T-helper 2 cell treated with Interferon-gamma antibody and Interleukin-4, amounts not matched to agents 100 ng/mL and 5 ng/mL, for 36 hours (primary cell): ENCODE results near the gene DNAAF5. TPM values are rescaled to one million over a fixed set of nuclear protein-coding genes. Genes with fewer than 3 reads are reported as not detected.
"Not testable (repeated sequence)": the region's sequence is repeated elsewhere in the genome, so short reads cannot be mapped to it uniquely, and the experiment has no call there.

Experiments used
- intact Hi-C: fragments of 100-400 bp; cut with micrococcal nuclease; formaldehyde crosslinking; loops from one replicate; pipeline ENCODE4 v1.15.1; 2023
- total RNA-seq: library from RNA; stranded (reverse); gene quantifications from 2 replicates; pipeline ENCODE4 v1.2.3, GENCODE V29; 2022

Gene DNAAF5
- total RNA-seq, 1 donor from 2014 or later: 25.7 TPM

GRCh38 chr7:729140-730000 is 2.9 kb downstream of the DNAAF5 start:
- intact Hi-C loops: no loop called here

- intact Hi-C loops: no loop called here
Measured at GRCh38 chr7:730501-731439, 4.3 kb downstream of the DNAAF5 start.

GRCh38 chr7:731440-732085 is 5.1 kb downstream of the DNAAF5 start:
- intact Hi-C loops: no loop called here

GRCh38 chr7:732094-732541 is 5.6 kb downstream of the DNAAF5 start:
- intact Hi-C loops: no loop called here

- intact Hi-C loops: no loop called here
Measured at GRCh38 chr7:732556-732955, 6.1 kb downstream of the DNAAF5 start.

- intact Hi-C loops: no loop called here
Measured at GRCh38 chr7:734214-734613, 7.7 kb downstream of the DNAAF5 start.

GRCh38 chr7:734808-735207 is 8.3 kb downstream of the DNAAF5 start:
- intact Hi-C loops: no loop called here

- intact Hi-C loops: no loop called here
Measured at GRCh38 chr7:738241-738640, 11.7 kb downstream of the DNAAF5 start.

GRCh38 chr7:738723-739454 is 12.4 kb downstream of the DNAAF5 start:
- intact Hi-C loops: no loop called here

- intact Hi-C loops: no loop called here
Measured at GRCh38 chr7:739455-739982, 13.0 kb downstream of the DNAAF5 start.

- intact Hi-C loops: no loop called here
Measured at GRCh38 chr7:739983-740942, 13.8 kb downstream of the DNAAF5 start.

- intact Hi-C loops: no loop called here
Measured at GRCh38 chr7:741191-741671, 14.7 kb downstream of the DNAAF5 start.

- intact Hi-C loops: no loop called here
Measured at GRCh38 chr7:741850-742249, 15.4 kb downstream of the DNAAF5 start.

GRCh38 chr7:742791-743190 is 16.3 kb downstream of the DNAAF5 start:
- intact Hi-C loops: no loop called here

- intact Hi-C loops: not testable (repeated sequence)
Measured at GRCh38 chr7:743341-744127, 17.0 kb downstream of the DNAAF5 start.

- intact Hi-C loops: not testable (repeated sequence)
Measured at GRCh38 chr7:744128-744520, 17.6 kb downstream of the DNAAF5 start.

GRCh38 chr7:744854-745430 is 18.4 kb downstream of the DNAAF5 start:
- intact Hi-C loops: no loop called here
